Cardiac fibroblast (primary cell): Measurements from ENCODE around the gene SMYD1.

Experiments used
- DNase-seq, 2 donors: peaks; one replicate each; pipeline versions ENCODE4 v3.0.0 to v3.0.0-alpha.2; 2010; ENCODE audit warnings: low read depth in 2 of 2
- H3K4me3 ChIP-seq, 2 donors: replicated peaks in 1 of 2; 1 replicate in 1 of 2; 2 replicates in 1 of 2; pipeline ENCODE4 v1.5.1; 2011; ENCODE audit warnings: low read depth in 2 of 2, low read length in 2 of 2, mild to moderate bottlenecking in 2 of 2, moderate library complexity in 1 of 2
- CTCF ChIP-seq: IDR thresholded peaks from one replicate; pipeline ENCODE4 v1.5.1; 2011; ENCODE audit warnings: low read depth, mild to moderate bottlenecking, low read length, inconsistent platforms

SMYD1 gene

GRCh38 chr2:88160517-88160916 is 92.9 kb downstream of the SMYD1 start:
- H3K4me3 ChIP-seq = no peak overlapping the region
- no peak for TF ChIP-seq CTCF
- no peak for DNase-seq

- TF ChIP-seq CTCF = no peak
- H3K4me3 ChIP-seq = no peak overlapping the region
These were observed 94.0 kb downstream of the SMYD1 start for GRCh38 chr2:88161446-88162244.

More at GRCh38 chr2:88161446-88162244, 94.0 kb downstream of the SMYD1 start:
- no peak for DNase-seq
